ENCODE measurements around the gene KDM6A.

GRCh38 chrX:45154033-45154360 lies 281.0 kb downstream of the KDM6A start:
- TF ChIP-seq POLR2A (IDR thresholded peaks at IDR 0.05) (no peak), EP300 (IDR thresholded peaks at IDR 0.05) (no peak)
